Sigmoid colon (tissue), 4 donors: ENCODE results near the gene MKNK2.

Experiments used
- CTCF ChIP-seq, 4 experiments: fragments of 450-650 bp in 3 of 4; fragments of 200-600 bp in 1 of 4; IDR thresholded peaks; one replicate each; pipeline ENCODE4 v1.5.1; 2016 to 2019; ENCODE audit warnings: antibody characterized with exemption in 4 of 4, mild to moderate bottlenecking in 3 of 4, moderate library complexity in 2 of 4
- EP300 ChIP-seq, 4 donors: sonication (generic); formaldehyde crosslinking; IDR thresholded peaks; one replicate each; pipeline ENCODE4 v1.6.1; 2017; ENCODE audit warnings: antibody characterized with exemption in 4 of 4
- POLR2A ChIP-seq, 2 donors: fragments of 450-650 bp; IDR thresholded peaks; one replicate each; pipeline ENCODE4 v1.6.1; 2016; ENCODE audit warnings: antibody characterized with exemption in 2 of 2, mild to moderate bottlenecking in 2 of 2, moderate library complexity in 2 of 2
- POLR2AphosphoS5 ChIP-seq, 4 donors: sonication (generic); formaldehyde crosslinking; IDR thresholded peaks; one replicate each; pipeline ENCODE4 v1.6.1; 2017; ENCODE audit warnings: antibody characterized with exemption in 4 of 4

GRCh38 chr19:2079865-2080301 lies 28.8 kb upstream of the MKNK2 start:
- no peak for TF ChIP-seq POLR2AphosphoS5 (IDR thresholded peaks at IDR 0.05)
- no peak for TF ChIP-seq CTCF (IDR thresholded peaks at IDR 0.05)
- TF ChIP-seq POLR2A (IDR thresholded peaks at IDR 0.05): no peak
- TF ChIP-seq EP300 (IDR thresholded peaks at IDR 0.05): no peak
